Ureter (tissue), 1 donor: ENCODE results near the gene RAP1GAP2. TPM values are rescaled to one million over a fixed set of nuclear protein-coding genes. Genes with fewer than 3 reads are reported as not detected.

Experiments
- DNase-seq: peaks from one replicate; pipeline ENCODE4 v3.0.0-alpha.2; 2020; ENCODE audit warnings: low spot score
- total RNA-seq: library from RNA; stranded (reverse); gene quantifications from one replicate; pipeline ENCODE4 v1.2.4, GENCODE V29; 2023
- donor health status: DM: yes; HTN: yes; CAD: no.

RAP1GAP2 gene
- total RNA-seq, 1 donor from 2014 or later: 49.2 TPM

DNA sequence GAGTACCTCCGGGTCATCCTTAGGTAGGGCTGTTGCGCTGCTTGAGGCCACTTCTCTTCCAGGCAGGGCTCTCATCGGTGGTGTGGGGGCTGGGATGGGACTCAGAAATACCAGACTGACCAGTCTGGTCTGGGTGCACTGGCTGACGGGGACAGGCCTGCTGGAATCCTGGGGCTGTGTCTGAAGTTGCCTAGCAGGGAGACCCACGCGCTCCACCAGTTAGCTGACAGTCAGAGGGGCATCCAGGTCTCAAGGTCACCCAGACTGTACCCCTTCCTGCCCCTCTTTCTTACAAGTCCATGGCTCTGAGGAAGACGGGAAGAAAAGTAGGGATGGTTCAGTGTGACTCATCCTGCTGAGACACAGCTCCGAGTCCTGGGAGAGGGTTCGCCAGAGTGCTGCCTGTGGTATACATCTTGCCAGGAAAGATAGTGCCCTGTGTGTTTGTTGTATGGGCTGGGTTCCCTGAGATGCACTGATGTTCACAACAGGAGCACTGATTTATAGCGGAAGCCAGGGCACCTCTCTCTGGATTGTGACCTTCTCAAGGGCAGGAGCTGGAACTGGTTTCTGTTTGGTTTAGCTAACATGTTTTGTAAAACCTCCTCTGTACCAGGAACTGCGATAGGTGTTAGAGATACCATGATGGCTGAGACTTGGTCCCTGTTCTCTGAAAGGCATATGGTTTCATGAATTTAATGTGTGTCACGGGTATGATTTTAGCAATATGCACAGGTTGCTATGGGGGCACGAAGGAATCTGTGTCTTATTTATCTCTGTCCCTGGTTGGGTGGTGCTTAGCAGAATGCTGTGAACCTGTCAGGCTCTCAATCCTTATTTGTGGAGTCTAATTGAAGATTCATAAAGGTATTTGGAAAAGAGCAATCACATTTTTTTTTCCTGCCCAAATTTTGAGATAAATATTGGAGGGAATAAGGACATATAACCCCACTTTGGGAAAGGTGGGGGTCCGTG lies 169.7 kb downstream of the RAP1GAP2 start:
- peak; percentile 74 for DNase-seq

DNA sequence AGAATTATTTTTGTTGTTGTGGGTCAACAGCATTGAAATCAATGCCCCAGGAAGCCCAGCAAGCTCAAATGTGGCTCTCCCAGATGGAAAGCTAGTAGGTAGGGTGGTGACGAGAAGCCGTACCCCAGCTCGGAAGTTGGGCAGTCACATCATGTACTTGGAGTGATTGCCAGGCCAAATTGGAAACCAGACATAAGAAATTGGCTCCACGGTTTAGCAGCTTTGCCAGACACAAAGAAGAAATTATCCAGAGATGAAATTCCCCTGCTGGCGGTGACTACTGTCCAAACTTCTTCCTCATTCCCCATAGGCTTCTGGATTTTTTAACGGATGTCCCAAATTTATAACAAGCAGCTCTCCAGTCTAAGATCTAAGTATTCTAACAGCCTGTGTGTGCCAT lies 171.3 kb downstream of the RAP1GAP2 start:
- DNase-seq: peak; percentile 23

DNA sequence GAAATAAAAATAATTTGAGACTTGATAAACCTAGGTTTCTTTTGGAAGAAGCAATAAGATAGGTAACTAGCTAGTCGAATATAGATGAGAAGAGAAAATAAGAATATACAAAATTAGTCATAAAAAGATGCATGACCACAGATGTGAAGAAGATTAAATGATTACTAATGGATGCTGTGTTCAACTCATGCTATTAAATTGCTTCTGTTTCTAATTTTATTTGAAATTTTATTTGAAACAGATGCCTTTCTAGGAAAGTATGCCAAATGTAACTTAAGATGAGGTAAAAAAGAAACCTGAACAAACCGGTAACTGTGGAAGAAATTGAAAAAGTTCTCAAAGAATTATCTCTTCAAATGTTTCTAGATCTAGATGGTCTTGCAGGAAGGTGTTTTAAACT lies 175.6 kb downstream of the RAP1GAP2 start:
- no peak for DNase-seq

DNA sequence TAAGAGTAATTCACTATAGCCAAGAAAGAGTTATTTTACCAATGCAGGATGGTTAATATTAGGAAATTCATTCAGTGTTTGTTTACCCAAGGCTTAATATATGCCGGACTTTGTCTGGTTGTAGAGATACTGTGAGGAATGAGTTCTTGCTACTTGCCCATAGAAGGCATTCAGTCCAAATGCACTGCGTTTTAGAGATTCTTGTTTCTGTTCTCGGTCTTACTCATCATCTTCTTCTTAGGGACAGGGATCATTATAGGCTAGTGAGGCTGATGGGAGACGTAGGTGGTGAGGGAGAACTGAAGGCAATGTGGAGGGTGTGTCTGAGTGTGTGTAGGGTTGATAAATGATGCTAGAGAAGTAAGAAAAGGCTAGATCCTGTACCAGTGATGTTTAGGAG lies 176.5 kb downstream of the RAP1GAP2 start:
- no peak for DNase-seq

DNA sequence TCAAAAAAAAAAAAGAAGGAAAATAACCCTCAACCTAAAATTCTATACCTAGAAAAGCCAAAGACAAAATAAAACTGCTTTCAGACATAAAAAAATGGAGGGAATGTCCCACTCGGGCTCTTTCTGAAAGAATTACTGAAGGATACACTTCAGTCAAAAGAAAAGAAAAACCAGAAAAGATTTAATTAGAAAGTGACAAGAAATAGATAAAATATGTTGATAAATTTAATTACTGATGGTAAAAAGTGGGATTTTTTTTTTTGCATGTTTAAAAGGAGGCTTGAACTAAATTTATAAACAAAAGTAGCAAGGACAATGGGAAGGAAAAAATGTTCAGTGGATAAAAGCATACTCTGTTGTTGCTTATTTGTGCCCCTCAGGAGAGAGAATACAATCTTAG lies 178.1 kb downstream of the RAP1GAP2 start:
- DNase-seq: no peak

DNA sequence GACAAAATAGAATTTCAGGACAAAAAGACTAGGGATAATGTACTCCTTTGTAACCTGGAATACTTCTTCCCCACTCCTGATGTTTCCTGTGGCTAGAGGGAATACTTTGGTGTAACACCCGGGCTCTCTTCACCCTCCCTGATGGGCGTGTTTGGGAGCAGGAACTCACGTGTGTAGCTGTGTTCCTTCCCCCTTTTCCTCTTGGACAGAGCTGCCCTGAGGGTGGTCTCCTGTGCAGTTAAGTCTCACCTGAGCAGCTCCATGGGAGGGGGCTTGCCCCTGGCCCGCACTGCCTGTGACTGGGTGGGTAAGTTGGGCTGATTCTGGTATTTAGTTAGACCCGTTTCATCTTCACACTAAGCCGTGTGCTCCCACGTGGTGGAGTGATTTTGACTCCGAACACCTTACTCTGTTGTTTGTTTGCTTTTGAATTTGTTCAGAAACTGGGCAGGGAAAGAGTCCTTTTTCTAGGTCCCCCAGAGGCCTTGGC lies 179.3 kb downstream of the RAP1GAP2 start:
- DNase-seq: peak; percentile 57

DNA sequence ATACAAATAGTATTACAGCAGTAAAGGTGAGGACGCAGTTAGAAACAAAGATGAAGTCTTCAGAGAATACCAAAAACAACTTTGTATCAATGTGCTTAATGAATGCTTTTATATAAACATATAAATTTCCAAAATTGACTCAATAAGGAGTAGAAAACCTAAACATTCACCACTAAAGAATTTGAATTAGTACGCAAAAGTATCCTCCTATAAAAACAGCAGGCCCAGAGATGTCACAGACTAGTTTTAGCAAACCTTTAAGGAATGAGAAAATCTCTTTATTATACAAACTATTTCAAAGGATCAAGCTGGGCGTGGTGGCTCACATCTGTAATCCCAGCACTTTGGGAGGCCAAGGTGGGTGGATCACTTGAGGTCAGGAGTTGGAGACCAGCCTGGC lies 180.9 kb downstream of the RAP1GAP2 start:
- peak; percentile 7 for DNase-seq

DNA sequence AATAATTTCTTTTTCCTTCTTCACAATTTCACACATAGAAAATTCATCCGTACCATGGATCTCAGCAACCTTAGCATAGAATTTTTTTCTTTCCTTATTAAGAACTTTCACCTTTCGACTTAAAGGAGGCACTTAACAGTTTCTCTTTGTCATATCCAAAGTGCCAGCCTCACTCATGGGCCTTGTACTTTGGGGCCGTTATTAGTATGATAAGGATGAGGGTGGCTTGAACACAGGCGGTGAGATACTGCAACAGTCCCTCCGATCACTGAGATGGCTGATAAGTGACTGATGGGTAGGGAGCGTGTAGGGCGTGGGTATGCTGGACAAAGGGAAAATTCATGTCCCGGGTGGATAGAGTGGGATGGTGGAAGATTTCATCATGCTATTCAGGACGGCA lies 181.9 kb downstream of the RAP1GAP2 start:
- DNase-seq: peak; percentile 19

DNA sequence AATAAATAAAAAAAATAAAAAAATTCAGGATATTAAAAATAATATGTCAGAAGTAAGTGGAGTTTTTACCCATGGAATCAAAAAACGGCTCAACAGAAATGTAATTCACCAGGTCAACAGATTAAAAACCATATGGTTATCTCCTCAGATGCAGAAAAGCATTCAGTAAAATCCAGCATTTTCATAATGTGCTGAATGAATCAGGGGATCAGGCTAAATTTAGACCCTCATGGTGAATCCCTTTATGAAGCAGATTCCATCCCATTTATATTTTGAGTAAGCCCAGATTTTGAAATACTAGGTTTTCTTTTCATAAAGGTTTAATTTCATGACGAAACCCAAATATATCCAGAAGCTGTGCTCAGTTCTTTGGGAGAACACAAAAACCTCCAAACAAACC lies 182.8 kb downstream of the RAP1GAP2 start:
- DNase-seq: no peak

DNA sequence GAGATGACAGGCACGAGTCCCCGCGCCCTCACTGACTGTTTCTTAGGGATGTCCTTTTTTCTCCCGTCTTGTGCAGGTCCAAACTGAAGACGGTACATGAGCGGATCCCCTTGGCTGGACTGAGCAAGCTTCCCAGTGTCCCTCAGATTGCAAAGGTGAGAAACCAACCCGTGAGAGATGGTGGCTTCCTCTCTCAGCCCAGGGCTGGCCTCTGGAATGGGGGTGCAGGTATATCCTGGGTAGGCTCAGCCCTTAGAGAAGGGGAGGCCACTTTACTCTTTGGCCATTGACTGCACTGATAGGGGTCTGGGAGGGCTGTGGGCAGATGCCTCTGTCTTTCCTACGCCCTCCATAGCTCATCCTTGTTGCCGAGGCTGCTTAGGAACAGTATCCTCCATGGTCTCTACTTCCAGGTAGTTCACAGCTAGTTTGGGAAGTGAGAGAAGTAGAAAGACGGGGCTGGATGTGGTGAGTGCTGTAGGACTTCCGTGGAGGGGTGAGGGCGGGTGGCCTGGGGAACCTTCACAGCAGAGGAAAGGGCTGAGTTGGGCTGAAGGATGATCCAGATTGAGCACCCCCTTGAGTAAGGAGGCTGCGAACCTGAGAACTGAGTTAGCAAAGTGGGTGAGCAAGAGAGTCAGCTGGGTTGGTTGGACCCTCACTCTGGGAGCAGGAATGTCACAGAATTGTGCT lies 184.1 kb downstream of the RAP1GAP2 start:
- DNase-seq: peak; percentile 32

DNA sequence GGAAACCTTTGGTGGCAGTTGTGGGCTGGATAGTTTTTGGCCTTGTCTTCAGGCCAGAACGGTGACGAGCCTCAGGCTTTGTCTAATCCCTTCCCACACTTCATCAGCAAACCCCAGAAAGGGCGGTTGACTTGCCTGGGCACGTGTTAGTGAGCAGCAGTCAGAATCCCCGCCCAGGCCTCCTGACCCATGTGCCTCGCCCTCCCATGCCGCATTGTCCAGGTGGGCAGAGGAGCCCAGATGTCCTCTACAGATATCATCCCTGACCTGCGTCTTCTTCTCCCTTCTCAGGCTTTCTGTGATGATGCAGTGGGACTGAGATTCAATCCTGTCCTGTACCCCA lies 184.6 kb downstream of the RAP1GAP2 start:
- DNase-seq: peak; percentile 36

DNA sequence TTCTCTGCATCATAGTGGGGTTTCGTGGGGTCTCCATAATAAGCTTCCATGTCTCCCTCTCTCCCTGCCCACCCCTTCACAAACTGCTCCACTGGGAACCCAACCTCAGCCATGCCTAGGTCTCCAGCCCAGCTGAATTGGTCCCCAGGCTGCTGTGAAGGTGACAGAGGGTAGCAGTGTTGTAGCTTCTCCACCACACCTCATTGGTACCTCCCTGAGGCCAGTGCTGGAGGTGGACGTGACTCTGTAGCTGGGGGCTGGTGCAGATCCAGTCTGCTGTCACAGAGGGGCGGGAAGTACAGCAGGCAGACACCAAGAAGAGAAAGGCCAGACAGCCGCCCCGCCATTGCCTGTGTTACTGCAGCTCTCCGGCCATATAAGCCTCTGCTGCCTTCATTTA lies 185.1 kb downstream of the RAP1GAP2 start:
- peak; percentile 27 for DNase-seq

DNA sequence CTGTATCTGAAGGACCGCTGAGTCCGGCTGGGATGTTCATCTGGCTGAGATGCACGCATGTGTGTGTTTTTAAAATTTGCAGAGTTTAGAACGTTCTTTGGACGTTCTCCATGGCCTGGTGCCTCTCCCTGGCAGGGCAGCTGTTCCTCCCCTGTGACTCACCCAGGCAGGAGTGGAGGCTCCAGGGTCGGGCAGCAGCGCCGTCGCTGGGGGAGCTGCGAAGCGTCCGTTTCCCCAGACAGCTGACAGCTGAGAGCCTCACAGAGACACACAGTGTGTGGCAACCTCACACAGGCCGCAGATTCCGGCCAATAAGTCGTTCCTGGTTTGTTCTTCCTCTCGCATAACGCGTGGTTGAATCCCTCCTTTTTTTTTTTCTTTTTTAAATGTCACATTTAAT lies 186.6 kb downstream of the RAP1GAP2 start:
- peak; percentile 54 for DNase-seq

DNA sequence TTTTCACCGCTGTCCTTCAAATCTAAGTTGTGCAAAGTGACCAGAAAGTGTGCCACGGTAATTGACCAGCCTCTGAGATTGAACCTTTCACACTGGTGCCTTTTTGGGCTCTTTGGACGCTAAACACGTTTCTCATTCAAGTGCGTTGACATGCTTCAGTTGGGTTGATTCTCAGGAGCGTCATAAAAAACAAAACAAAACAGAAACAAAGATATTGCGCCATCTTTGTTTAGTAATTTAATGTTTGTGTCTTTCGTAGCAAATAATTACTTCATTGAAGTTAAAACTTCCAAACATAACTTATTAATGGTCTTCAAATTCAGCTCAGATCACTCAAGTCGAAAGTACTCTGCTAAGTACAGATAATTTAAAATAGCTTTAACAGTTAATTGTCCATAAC lies 187.0 kb downstream of the RAP1GAP2 start:
- DNase-seq: no peak

DNA sequence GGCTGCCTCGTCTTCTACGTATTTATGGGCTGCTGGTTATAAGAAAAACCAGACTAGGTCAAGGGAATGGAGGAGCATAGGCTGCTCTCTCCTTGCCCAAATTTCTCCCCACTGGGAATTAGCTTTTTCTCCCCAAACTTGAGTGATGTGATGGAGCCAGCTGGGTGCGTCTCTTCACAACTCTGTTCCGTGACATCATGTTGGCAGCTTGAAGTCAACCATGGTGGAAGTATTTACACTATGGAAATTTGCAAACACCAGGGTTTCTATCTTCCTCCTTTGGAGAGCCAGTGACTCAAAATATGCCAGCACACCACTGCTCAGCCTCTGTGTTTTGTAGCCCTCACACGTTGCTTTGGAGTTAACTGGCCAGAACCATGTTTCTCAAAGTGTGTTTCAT lies 189.1 kb downstream of the RAP1GAP2 start:
- peak; percentile 18 for DNase-seq

DNA sequence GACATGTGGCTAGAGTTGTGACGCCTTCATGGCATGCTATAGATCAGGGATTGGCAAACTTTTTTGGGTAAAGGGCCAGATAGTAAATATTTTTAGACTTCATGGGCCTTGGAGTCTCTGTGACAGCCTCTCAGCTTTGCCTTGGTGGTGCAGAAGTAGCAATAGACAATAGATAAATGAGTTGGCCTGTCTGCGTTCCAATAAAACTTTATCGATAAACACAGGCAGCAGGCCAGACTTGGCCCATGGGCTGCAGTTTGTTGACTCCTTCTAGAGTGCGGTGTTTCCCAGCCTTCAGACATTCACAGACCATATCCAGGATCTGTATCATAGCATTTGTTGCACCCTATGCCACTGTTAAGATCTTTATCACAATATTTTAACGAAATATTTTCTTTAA lies 190.7 kb downstream of the RAP1GAP2 start:
- DNase-seq: no peak

DNA sequence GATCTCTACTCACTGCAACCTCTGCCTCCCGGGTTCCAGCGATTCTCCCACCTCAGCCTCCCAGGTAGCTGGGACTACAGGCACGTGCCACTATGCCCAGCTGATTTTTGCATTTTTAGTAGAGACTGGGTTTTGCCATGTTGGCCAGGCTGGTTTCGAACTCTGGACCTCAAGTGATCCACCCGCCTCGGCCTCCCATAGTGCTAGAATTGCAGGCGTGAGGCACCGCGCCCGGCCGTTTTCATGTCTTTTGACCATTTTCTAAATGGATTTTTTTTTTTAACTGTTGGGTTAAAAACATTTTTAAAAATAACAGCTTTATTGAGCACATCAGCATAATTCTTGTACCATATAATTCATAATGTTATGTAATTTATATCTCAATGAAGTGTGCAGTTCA lies 193.2 kb downstream of the RAP1GAP2 start:
- DNase-seq: peak; percentile 17

DNA sequence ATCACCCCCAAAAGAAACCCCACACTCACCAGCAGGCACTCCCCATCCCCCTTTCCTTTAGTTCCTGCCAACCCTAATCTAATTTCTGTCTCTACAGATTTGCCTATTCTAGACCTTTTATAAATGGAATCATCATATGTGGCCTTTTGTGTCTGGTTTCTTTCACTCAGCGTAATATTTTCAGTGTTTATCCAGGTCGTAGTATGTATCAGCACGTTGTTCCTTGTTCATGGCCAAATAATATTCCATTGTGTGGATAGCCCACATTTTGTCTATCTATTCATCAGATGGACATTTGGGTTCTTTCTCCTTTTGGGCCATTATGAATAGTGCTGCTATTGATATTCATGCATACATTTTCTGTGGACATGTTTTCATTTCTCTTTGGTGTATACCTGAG lies 193.6 kb downstream of the RAP1GAP2 start:
- no peak for DNase-seq

DNA sequence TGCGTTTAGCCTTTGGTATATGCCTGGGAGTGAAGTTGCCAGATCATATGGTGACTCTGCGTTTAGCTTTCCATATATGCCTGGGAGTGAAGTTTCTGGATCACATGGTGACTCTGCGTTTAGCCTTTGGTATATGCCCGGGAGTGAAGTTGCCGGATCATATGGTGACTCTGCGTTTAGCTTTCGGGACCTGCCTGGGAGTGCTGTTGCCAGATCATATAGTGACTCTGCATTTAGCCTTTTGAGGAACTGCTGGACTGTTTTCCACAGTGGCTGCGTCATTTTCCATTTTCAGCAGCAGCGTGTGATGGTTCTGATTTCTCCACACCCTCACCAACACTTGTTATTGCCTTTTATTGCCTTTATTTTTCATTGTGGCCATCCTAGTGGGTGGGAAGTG lies 194.2 kb downstream of the RAP1GAP2 start:
- DNase-seq: peak; percentile 34

DNA sequence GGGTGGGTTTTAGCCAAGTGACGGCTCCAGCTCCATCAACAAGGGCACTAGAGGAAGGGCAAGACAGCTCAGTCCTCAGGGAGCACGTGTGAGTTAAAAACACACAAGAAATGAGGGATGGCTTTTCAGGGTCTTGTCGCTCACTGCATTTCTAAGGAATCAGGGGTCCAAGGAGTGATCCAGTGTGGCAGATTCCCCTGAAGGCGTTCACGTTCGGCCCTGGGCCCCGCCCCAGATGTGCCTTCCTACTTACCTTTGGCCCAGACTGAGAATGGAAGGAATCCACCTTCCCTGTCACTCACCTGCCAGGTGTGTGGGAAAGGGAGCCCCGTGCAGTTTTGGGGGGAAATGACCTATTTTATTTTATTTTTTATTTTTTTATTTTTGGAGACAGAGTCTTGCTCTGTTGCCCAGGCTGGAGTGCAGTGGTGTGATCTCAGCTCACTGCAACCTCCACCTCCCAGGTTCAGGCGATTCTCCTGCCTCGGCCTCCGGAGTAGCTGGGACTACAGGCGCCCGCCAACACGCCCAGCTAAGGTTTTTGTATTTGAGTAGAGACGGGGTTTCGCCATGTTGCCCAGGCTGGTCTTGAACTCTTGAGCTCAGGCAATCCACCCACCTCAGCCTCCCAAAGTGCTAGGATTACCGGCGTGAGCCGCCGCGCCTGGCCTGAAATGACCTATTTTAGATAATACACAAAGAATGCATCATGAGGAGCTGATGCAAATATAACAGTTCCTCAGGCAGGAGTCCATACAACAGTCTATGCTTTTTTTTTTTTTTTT lies 195.3 kb downstream of the RAP1GAP2 start:
- DNase-seq: peak; percentile 13

DNA sequence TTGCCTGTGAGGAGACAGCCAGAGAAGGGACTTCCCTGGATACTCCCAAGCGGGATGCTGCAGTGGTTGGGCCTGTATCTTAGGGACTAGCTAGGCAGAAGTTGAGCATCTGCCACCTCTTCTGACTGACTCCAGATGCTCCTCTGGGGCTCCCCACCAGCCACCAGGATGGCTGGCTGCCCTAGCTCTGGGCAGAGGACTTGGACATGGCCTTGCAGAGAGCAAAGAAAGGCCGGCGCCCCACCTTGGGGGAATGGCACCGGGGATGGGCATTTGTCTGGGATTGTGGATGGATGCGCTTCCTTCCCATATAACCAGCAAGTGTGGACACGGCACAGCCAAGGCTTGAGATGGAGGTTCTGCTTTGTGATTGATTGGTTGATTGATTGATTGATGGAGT lies 198.2 kb downstream of the RAP1GAP2 start:
- no peak for DNase-seq

DNA sequence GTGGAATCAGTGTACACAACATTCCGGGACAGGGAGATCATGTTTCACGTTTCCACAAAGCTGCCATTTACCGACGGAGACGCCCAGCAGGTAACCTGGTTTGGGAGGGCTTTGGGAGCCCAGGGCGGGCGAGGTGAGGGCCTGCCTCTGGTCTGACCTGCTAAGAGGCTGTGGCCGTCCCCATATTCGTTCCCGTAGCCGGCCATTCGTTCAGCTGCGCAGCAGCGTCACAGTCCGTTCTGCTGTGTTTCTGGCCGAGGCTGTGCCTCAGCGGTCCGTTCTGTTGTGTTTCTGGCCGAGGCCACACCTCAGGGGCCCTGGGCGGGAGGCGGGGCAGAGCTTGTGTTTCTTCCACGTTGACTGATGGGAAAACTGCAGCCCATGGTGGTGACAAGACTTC lies 199.1 kb downstream of the RAP1GAP2 start:
- no peak for DNase-seq
